ENCODE measurements around the gene SLC25A48. TPM values are rescaled to one million over a fixed set of nuclear protein-coding genes. Genes with fewer than 3 reads are reported as not detected.

SLC25A48 gene
- total RNA-seq, 4 donors from 2014 or later: 0.34 to 2.0 (median 0.94) TPM; not detected in 1

DNA sequence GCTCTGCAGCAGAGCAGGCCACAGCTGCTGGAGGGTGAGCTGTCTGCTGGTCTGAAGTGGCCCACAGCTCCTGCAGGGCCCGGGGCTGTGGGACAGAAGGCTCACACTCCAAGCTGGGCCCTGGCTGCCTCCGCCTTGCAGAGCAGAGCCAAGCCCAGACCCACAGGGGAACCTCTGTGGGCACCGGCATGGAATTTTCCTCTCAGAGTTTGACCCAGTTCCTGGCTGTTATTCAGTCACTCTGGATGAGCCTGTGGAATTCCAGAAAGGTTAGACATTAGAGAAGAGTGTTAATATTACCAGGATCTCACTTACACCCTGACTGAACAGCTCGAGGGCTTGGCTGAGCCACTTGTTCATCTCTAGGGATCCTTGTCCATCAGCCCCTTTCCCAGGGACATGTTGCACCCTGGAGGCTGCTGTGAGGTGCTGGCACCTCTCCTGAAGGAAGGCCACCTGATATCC lies 43.7 kb downstream of the SLC25A48 start:
- TF ChIP-seq, protein P1, sequence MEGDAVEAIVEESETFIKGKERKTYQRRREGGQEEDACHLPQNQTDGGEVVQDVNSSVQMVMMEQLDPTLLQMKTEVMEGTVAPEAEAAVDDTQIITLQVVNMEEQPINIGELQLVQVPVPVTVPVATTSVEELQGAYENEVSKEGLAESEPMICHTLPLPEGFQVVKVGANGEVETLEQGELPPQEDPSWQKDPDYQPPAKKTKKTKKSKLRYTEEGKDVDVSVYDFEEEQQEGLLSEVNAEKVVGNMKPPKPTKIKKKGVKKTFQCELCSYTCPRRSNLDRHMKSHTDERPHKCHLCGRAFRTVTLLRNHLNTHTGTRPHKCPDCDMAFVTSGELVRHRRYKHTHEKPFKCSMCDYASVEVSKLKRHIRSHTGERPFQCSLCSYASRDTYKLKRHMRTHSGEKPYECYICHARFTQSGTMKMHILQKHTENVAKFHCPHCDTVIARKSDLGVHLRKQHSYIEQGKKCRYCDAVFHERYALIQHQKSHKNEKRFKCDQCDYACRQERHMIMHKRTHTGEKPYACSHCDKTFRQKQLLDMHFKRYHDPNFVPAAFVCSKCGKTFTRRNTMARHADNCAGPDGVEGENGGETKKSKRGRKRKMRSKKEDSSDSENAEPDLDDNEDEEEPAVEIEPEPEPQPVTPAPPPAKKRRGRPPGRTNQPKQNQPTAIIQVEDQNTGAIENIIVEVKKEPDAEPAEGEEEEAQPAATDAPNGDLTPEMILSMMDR (IDR thresholded peaks at IDR 0.05; ENCODE audit: low read depth): no peak

- TF ChIP-seq, protein P1 (IDR thresholded peaks at IDR 0.05; ENCODE audit: low read depth): no peak
Measured at GRCh38 chr5:135879591-135879990, 45.1 kb downstream of the SLC25A48 start.

GRCh38 chr5:135880278-135880677 lies 45.8 kb downstream of the SLC25A48 start:
- TF ChIP-seq, protein P1 (IDR thresholded peaks at IDR 0.05; ENCODE audit: low read depth): no peak

DNA sequence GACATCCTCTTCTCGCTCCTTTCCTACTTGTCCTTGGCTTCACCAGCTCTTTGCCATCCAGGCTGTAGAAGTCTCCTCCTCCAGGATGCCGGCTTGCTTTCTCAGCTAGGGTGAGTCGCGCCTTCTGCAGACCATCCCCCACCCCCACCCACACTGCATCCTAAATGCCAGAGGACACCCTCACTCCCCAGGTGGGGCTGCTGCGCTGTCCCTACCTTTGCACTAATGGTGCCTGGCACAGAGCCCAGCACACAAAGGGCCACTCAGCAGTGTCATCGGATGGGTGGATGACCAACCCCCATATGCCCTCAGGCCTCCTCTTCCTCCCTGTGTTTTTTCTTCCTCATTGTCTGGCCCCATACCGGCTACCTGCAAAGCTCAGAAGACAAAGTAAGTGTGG lies 46.3 kb downstream of the SLC25A48 start:
- TF ChIP-seq, protein P1 (IDR thresholded peaks at IDR 0.05; ENCODE audit: low read depth): no peak

- TF ChIP-seq, protein P1 (IDR thresholded peaks at IDR 0.05; ENCODE audit: low read depth): no peak
Measured at GRCh38 chr5:135881244-135881643, 46.8 kb downstream of the SLC25A48 start.

DNA sequence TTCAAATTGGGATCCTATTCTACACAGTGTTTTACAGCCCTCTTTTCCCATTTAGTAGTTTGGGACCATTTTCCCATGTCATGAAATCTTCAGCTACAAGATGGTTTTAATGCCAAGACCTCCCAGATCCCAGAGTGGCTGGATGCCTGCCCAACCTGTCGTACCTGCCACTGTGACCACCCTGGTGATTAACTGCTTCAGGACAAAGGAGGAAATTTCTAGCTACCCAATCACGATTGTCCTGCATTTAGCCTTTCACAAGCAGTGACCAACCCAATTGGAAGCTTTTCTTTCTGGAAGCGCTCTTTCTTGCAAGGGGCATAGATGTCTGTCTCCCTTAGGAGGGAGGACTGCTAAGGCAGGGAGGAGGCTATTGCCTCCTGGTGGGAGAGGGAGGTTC lies 47.4 kb downstream of the SLC25A48 start:
- TF ChIP-seq, protein P1 (IDR thresholded peaks at IDR 0.05; ENCODE audit: low read depth): no peak

DNA sequence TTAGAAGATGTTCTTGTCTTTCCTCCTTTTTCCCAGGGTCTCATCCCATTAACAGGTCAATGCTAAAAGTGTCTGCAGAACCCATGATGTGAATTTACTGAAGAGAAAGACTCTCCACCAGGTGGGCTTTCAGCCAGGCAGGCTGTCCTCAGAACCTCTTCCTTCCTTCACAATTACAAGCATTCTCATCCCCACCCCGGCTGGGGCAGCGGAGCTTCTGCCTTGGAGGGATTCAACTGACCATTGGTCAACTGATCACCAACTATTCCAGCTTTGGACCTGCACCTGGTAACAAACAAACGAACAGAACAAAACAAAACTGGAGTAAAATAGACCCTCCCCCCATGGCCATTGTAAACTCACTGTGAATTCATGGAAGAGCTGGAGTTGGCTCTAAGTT lies 48.6 kb downstream of the SLC25A48 start:
- TF ChIP-seq, protein P1 (IDR thresholded peaks at IDR 0.05; ENCODE audit: low read depth): no peak
